K562 (cell line): Measurements from ENCODE around the gene FSTL4. TPM values are rescaled to one million over a fixed set of nuclear protein-coding genes. Genes with fewer than 3 reads are reported as not detected.

Source experiments
- ATAC-seq: fragments of 200-7000 bp; cut with Tn5 transposase; 3 replicates; pipeline ENCODE4 v1.9.1; 2020; ENCODE audit warnings: moderate library complexity
- BruUV-seq: library from RNA; stranded (reverse); fragments of 400-500 nt; replicated peaks from 2 replicates; lab custom pipeline; 2021; lab: Mats Ljungman, UMichigan
- CTCF ChIA-PET: fragments of 300-600 bp; formaldehyde crosslinking; extraction: SDS; loops from one replicate; lab custom pipeline; 2021; ENCODE audit warnings: low intra/inter-chr PET ratio; lab: Yijun Ruan, JAX
- POLR2A ChIA-PET: fragments of 300-600, 350-650 bp; sonication (Branson Sonifier 250); formaldehyde crosslinking; extraction: SDS; loops from one replicate; lab custom pipeline; 2021; ENCODE audit warnings: antibody characterized with exemption, inconsistent platforms; lab: Yijun Ruan, JAX
- DNase-seq, 4 experiments: peaks; one replicate each; pipeline versions ENCODE4 v3.0.0 to v3.0.0-alpha.2; 2011 to 2018; ENCODE audit warnings: low spot score in 3 of 4, mixed read lengths in 3 of 4; ENCODE audit errors: extremely low read depth in 1 of 4
- FAIRE-seq: peaks from 2 replicates; lab custom pipeline; 2011; peaks lifted over from hg19 to GRCh38; lab: Jason Lieb, UNC
- H2AFZ ChIP-seq: 2 replicates; pipeline ENCODE4 v1.6.0; 2011; ENCODE audit warnings: low read depth, low read length, control low read depth, inconsistent platforms
- H3K27ac ChIP-seq: fragments of 200-600 bp; 3 replicates; pipeline ENCODE4 v1.8.0; 2011; ENCODE audit warnings: low read depth, mild to moderate bottlenecking, control low read depth, inconsistent platforms, low read length, moderate library complexity, mixed read lengths; ENCODE audit errors: extremely low read depth
- H3K27me3 ChIP-seq, 2 experiments: fragments of 300-600 bp in 1 of 2; 2 replicates in 1 of 2; 3 replicates in 1 of 2; pipeline versions ENCODE4 v1.6.0 to v1.8.0; 2011; ENCODE audit warnings: inconsistent platforms in 2 of 2, low read length in 2 of 2, mild to moderate bottlenecking in 1 of 2, mixed read lengths in 1 of 2, moderate library complexity in 1 of 2; ENCODE audit not compliant: control insufficient read depth in 2 of 2, insufficient read depth in 2 of 2
- H3K36me3 ChIP-seq: fragments of 300-600 bp; 3 replicates; pipeline ENCODE4 v1.8.0; 2011; ENCODE audit warnings: mild to moderate bottlenecking, low read length, inconsistent platforms; ENCODE audit not compliant: control insufficient read depth, insufficient read depth
- H3K4me1 ChIP-seq, 2 experiments: fragments of 200-600 bp in 1 of 2; replicated peaks in 1 of 2; 2 replicates in 1 of 2; 3 replicates in 1 of 2; pipeline versions ENCODE4 v1.5.1 to v1.8.0; 2011; ENCODE audit warnings: inconsistent platforms in 2 of 2, low read length in 2 of 2, mild to moderate bottlenecking in 1 of 2, mixed read lengths in 1 of 2, moderate library complexity in 1 of 2; ENCODE audit not compliant: control insufficient read depth in 2 of 2, insufficient read depth in 2 of 2
- H3K4me2 ChIP-seq: 2 replicates; pipeline ENCODE4 v1.6.1; 2011; ENCODE audit warnings: low read length, control low read depth, inconsistent platforms, mixed read lengths; ENCODE audit not compliant: insufficient read depth
- H3K4me3 ChIP-seq: fragments of 200-600 bp; sonication (generic), shearing (Covaris generic); 2 replicates; pipeline ENCODE4 v1.5.1; 2016; ENCODE audit warnings: control low read depth, inconsistent platforms
- H3K79me2 ChIP-seq: fragments of 200-600 bp; 3 replicates; pipeline ENCODE4 v1.8.0; 2011; ENCODE audit warnings: low read length, inconsistent platforms; ENCODE audit not compliant: control insufficient read depth, insufficient read depth
- H3K9ac ChIP-seq, 2 experiments: 2 replicates each; pipeline versions ENCODE4 v1.6.0 to v1.6.1; 2011; ENCODE audit warnings: low read depth in 2 of 2, low read length in 2 of 2, control low read depth in 1 of 2, inconsistent platforms in 1 of 2, mild to moderate bottlenecking in 1 of 2, mixed read lengths in 1 of 2; ENCODE audit not compliant: insufficient read depth in 1 of 2
- H3K9me1 ChIP-seq: one replicate; pipeline ENCODE4 v1.6.0; 2011; ENCODE audit warnings: inconsistent platforms, mild to moderate bottlenecking, low read length, moderate library complexity; ENCODE audit not compliant: control insufficient read depth, insufficient read depth
- H3K9me3 ChIP-seq: replicated peaks from 2 replicates; pipeline ENCODE4 v1.5.1; 2011; ENCODE audit warnings: low read depth, low read length, inconsistent platforms; ENCODE audit not compliant: control insufficient read depth, insufficient read depth
- H4K20me1 ChIP-seq: replicated peaks from 2 replicates; pipeline ENCODE4 v1.6.1; 2011; ENCODE audit warnings: low read length, inconsistent platforms, mixed read lengths; ENCODE audit not compliant: control insufficient read depth, insufficient read depth
- CBFA2T2 ChIP-seq: fragments of 450-650 bp; conservative IDR thresholded peaks from 2 replicates; pipeline ENCODE4 v1.6.1; 2017; ENCODE audit warnings: mild to moderate bottlenecking
- CTCF ChIP-seq, 3 experiments: IDR thresholded peaks in 2 of 3; conservative IDR thresholded peaks in 1 of 3; 2 replicates each; pipeline ENCODE4 v1.5.1; 2011 to 2012; ENCODE audit warnings: low read length in 3 of 3, mild to moderate bottlenecking in 3 of 3, control low read depth in 2 of 3, improper control_type of control experiment in 1 of 3, inconsistent platforms in 1 of 3, low read depth in 1 of 3, mixed read lengths in 1 of 3, moderate library complexity in 1 of 3; ENCODE audit not compliant: insufficient read depth in 2 of 3
- E2F8 ChIP-seq: fragments of 450-650 bp; IDR thresholded peaks from 2 replicates; pipeline ENCODE4 v1.7.1; 2018; ENCODE audit warnings: mild to moderate bottlenecking, low read depth; ENCODE audit not compliant: partially characterized antibody
- FOXA3 ChIP-seq, 2 experiments: fragments of 450-650 bp in 1 of 2; sonication (generic) in 1 of 2; formaldehyde crosslinking; IDR thresholded peaks in 1 of 2; conservative IDR thresholded peaks in 1 of 2; 2 replicates each; pipeline versions ENCODE4 v1.4.0 to v1.8.0; 2020 to 2022; ENCODE audit warnings: mild to moderate bottlenecking in 2 of 2, missing genetic modification reagents in 1 of 2
- GABPB2 ChIP-seq: fragments of 250-450 bp; sonication (Bioruptor Pico); conservative IDR thresholded peaks from 2 replicates; pipeline ENCODE4 v1.5.1; 2021; ENCODE audit warnings: mild to moderate bottlenecking
- KAT8 ChIP-seq: fragments of 450-650 bp; IDR thresholded peaks from 2 replicates; pipeline ENCODE4 v1.6.1; 2016; ENCODE audit warnings: low read depth, mild to moderate bottlenecking
- MAFF ChIP-seq: IDR thresholded peaks from 2 replicates; pipeline ENCODE4 v1.6.1; 2012; ENCODE audit warnings: low read length, improper control_type of control experiment
- MYBL2 ChIP-seq, 2 experiments: fragments of 450-650 bp in 1 of 2; sonication (generic) in 1 of 2; formaldehyde crosslinking in 1 of 2; IDR thresholded peaks; 2 replicates each; pipeline versions ENCODE4 v1.6.1 to v1.8.1; 2017 to 2022; ENCODE audit warnings: borderline replicate concordance in 1 of 2, inconsistent platforms in 1 of 2, low read depth in 1 of 2, mild to moderate bottlenecking in 1 of 2, missing genetic modification reagents in 1 of 2, moderate library complexity in 1 of 2
- NFXL1 ChIP-seq: fragments of 450-650 bp; formaldehyde crosslinking; IDR thresholded peaks from 2 replicates; pipeline ENCODE4 v1.4.0; 2021; ENCODE audit warnings: mild to moderate bottlenecking
- NR2C1 ChIP-seq, 2 experiments: fragments of 450-650 bp; IDR thresholded peaks; 2 replicates each; pipeline ENCODE4 v1.6.1; 2017; ENCODE audit warnings: mild to moderate bottlenecking in 2 of 2, antibody characterized with exemption in 1 of 2, inconsistent platforms in 1 of 2, missing compliant biosample characterization in 1 of 2, missing genetic modification characterization in 1 of 2
- PRPF4 ChIP-seq: fragments of 200-400 bp; formaldehyde crosslinking; IDR thresholded peaks from one replicate; pipeline ENCODE4 v1.6.1; 2017; ENCODE audit warnings: low read length, low read depth, mild to moderate bottlenecking; ENCODE audit not compliant: insufficient read depth, poor library complexity, severe bottlenecking
- VEZF1 ChIP-seq: fragments of 200-800 bp; sonication (Bioruptor generic); IDR thresholded peaks from 2 replicates; pipeline ENCODE4 v1.6.1; 2017; ENCODE audit warnings: missing genetic modification characterization, missing compliant biosample characterization
- ZBTB8A ChIP-seq: fragments of 450-650 bp; IDR thresholded peaks from 2 replicates; pipeline ENCODE4 v1.6.1; 2018; ENCODE audit warnings: mild to moderate bottlenecking, moderate library complexity; ENCODE audit not compliant: partially characterized antibody
- WGBS: fragments of 100-300 bp; shearing (Covaris generic); methylation state at CpG from one replicate; pipeline ENCODE4 v1.1.6; 2016; ENCODE audit warnings: low coverage, mixed read lengths; ENCODE audit not compliant: insufficient coverage; ENCODE audit errors: missing lambda C conversion rate; 5-methylcytosine and 5-hydroxymethylcytosine counted together
- in situ Hi-C: fragments of 300-500 bp; cut with MboI; formaldehyde crosslinking; loops from 4 replicates; pipeline ENCODE4 v1.15.0; 2018; ENCODE audit warnings: inconsistent platforms, mixed read lengths
- intact Hi-C: fragments of 100-400 bp; cut with micrococcal nuclease; formaldehyde crosslinking; loops from 2 replicates; pipeline ENCODE4 v1.14.2; 2022
- polyA plus RNA-seq, 8 experiments: library from polyadenylated mRNA; depleted of rRNA in 4 of 8; stranded (reverse) in 5 of 8; unstranded in 3 of 8; fragments of >200 nt; fragmentation: Nextera tagmentation in 2 of 8; fragmentation: Illumina TruSeq in 1 of 8; extraction: Ambion mirVana in 2 of 8; extraction: Trizol in 1 of 8; gene quantifications; 2 replicates each; pipeline versions ENCODE4 v1.2.1 to v1.2.3, GENCODE V29; 2011 to 2014; ENCODE audit warnings: inconsistent platforms in 1 of 8, missing spikeins in 1 of 8
- total RNA-seq, 7 experiments: library from RNA; depleted of rRNA in 6 of 7; stranded (reverse); fragments of >200 nt in 6 of 7; fragmentation: Illumina TruSeq in 2 of 7; extraction: Trizol in 2 of 7; gene quantifications; 2 replicates each; pipeline versions ENCODE4 v1.2.1 to v1.2.3, GENCODE V29; 2011 to 2021; ENCODE audit warnings: low replicate concordance in 1 of 7

The FSTL4 gene
- total and polyA plus RNA-seq, 9 of the 15 experiments (the other 6 are each of a cell fraction or from before 2014, with no cell fraction given), result 0.08 to 0.18 (median 0.10) TPM; not detected in 5

GRCh38 chr5:133559960-133560359, 52.4 kb downstream of the FSTL4 start:
- Histone ChIP-seq H2AFZ (no peak overlapping the region), H3K9me1 (no peaks in the 10 kb centered on the region), H3K4me3 (no peak overlapping the region), H3K9me3 (no peaks in the 10 kb centered on the region), H3K4me1 (no peaks in the 10 kb centered on the region), H3K36me3 (no peaks in the 10 kb centered on the region), H3K27ac (no peak overlapping the region), H3K4me2 (no peak overlapping the region), H3K79me2 (no peaks in the 10 kb centered on the region), H3K9ac (no peak overlapping the region), H3K27me3 (peaks cover under 1 to 12% of the 10 kb centered on the region in 2 experiments; a peak in 2 of 5 replicates), H4K20me1 (peaks cover 8% of the 10 kb centered on the region; the same call in 1 of the 2 replicates)
- no TSS peak for BruUV-seq
- intact Hi-C loops, result no loop called here
- FAIRE-seq (no peak), ATAC-seq (no peak), DNase-seq (no peak)
- in situ Hi-C loops, result no loop called here
- WGBS, result 0% methylated on average over 5 of the region's 5 CpGs
- POLR2A ChIA-PET, result no interaction called here
- CTCF ChIA-PET, result no interaction called here
- TF ChIP-seq NR2C1 (IDR thresholded peaks at IDR 0.05) (no peak), NR2C1 (tag; IDR thresholded peaks at IDR 0.05) (no peak), GABPB2 (CRISPR knock-in tag) (no peak), MYBL2 (IDR thresholded peaks at IDR 0.05; ENCODE audit: low read depth) (no peak), MYBL2 (CRISPR knock-in tag; IDR thresholded peaks at IDR 0.05; ENCODE audit: borderline replicate concordance) (no peak), MAFF (no peak), VEZF1 (CRISPR knock-in tag) (no peak), CTCF (IDR thresholded peaks at IDR 0.05 in 2 of 3, conservative IDR thresholded peaks at IDR 0.05 in 1 of 3; ENCODE audit: insufficient read depth in 2 of 3, low read depth in 1 of 3, low read length in 3 of 3) (no peak), KAT8 (no peak), PRPF4 (no peak), E2F8 (no peak), FOXA3 (CRISPR knock-in tag; conservative IDR thresholded peaks at IDR 0.05 in 1 of 2, IDR thresholded peaks at IDR 0.05 in 1 of 2) (no peak), NFXL1 (CRISPR knock-in tag) (no peak), CBFA2T2 (no peak), ZBTB8A (no peak)
